GM10266 (cell line): ENCODE results near the gene KRT78.

Source experiments
- DNase-seq: peaks from one replicate; pipeline ENCODE4 v3.0.0; 2012; ENCODE audit errors: extremely low spot score
- TF ChIP-seq, protein P1 (sequence below): IDR thresholded peaks from 2 replicates; pipeline ENCODE4 v1.5.1; 2012; ENCODE audit warnings: mild to moderate bottlenecking, low read depth; ENCODE audit not compliant: control insufficient read depth, insufficient read depth; ENCODE audit errors: missing control alignments

The KRT78 gene

DNA sequence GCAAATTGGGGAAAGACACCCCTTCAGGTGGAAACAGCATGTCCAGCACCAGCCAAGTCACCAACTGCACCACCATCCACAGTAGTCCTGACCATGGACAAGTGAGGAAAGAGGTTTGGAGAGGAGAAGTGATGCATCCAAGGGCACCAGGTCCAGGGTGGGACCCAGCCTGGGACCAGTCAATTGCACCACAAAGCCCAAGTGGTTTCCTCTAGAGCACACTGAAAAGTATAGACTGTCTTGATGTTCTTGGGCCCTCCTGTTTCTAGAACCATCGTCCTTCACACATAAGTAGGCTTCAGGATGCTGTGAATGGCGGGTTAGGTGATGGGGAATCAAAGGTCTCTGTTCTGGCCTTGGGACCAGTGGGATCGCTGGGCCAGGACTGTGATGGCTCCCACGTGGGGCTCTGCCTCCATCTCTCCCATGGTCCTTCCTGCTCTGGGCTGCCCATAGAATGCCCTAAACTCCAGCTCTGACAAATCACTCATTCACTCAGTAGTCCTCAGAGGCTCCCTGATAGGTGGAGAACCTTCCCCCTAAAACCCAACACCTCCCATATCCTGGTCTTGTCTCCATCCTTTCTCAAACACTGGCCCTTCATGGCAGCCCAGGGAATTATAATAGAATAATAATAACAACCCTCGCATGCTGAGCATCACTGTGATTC, 23.9 kb downstream of the KRT78 start:
- DNase-seq, result no peak
- TF ChIP-seq, protein P1, sequence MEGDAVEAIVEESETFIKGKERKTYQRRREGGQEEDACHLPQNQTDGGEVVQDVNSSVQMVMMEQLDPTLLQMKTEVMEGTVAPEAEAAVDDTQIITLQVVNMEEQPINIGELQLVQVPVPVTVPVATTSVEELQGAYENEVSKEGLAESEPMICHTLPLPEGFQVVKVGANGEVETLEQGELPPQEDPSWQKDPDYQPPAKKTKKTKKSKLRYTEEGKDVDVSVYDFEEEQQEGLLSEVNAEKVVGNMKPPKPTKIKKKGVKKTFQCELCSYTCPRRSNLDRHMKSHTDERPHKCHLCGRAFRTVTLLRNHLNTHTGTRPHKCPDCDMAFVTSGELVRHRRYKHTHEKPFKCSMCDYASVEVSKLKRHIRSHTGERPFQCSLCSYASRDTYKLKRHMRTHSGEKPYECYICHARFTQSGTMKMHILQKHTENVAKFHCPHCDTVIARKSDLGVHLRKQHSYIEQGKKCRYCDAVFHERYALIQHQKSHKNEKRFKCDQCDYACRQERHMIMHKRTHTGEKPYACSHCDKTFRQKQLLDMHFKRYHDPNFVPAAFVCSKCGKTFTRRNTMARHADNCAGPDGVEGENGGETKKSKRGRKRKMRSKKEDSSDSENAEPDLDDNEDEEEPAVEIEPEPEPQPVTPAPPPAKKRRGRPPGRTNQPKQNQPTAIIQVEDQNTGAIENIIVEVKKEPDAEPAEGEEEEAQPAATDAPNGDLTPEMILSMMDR, result no peak

DNA sequence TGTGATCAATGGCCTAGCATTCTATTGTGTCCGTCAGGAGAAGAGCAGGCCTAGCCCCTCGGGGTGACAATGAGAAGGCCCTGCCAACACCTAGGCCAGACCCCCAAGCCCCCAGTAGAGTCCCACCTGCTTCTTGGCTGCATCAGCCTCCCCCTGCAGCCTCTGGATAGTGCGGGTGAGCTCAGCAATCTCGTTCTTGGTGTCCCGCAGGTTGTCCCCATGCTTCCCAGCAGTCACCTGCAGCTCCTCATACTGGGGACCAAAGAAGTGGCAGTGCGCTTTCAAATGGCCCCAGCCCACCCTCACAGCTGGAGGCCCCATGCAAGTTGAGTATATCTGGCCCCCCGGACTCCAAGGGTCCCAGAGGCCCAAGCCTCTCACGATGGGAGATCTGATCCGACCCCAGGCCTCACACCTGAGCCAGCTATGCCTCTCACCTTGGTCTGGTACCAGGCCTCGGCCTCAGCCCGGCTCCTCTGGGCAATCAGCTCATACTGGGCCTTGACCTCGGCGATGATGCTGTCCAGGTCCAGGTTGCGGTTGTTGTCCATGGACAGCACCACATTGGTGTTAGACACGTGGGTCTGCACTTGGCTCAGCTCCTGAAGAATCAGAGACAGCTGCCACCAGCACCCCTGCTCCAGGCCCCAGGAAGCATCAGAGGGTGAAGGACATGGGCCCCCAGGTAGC, 24.9 kb downstream of the KRT78 start:
- TF ChIP-seq, protein P1, result no peak
- no peak for DNase-seq

DNA sequence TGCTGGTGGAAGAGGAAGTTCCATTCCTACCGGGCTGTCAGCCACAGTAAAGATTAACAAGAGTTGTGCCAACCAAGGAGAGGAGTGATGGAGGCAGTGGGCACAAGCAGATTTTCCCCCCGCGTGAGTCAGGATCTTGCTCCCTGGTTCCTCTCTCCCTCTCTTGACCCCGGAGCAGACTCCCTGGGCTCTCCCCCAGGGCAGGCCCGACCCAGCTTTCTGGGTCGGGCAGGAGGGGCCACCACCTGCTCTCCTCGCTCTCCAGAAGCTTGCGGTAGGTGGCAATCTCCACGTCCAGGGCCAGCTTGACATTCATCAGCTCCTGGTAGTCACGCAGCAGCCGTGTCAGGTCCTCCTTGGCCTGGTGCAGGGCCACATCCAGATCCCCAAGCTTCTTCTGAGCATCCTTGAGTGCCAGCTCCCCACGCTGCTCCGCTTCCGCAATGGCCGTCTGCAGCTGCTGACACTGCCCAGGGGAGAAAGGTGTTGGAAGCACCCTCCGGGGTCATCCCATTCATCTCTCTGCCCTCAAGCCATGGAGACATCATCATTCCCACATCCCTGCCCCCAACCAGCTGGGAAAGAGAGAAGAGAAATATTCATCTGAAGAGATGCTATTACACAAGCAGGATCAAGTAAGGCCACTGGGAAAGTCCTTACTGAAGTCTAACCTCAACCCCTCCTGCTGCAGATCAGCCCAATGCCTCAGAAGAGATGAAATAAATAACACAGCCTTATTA, 25.9 kb downstream of the KRT78 start:
- TF ChIP-seq, protein P1, result no peak

DNA sequence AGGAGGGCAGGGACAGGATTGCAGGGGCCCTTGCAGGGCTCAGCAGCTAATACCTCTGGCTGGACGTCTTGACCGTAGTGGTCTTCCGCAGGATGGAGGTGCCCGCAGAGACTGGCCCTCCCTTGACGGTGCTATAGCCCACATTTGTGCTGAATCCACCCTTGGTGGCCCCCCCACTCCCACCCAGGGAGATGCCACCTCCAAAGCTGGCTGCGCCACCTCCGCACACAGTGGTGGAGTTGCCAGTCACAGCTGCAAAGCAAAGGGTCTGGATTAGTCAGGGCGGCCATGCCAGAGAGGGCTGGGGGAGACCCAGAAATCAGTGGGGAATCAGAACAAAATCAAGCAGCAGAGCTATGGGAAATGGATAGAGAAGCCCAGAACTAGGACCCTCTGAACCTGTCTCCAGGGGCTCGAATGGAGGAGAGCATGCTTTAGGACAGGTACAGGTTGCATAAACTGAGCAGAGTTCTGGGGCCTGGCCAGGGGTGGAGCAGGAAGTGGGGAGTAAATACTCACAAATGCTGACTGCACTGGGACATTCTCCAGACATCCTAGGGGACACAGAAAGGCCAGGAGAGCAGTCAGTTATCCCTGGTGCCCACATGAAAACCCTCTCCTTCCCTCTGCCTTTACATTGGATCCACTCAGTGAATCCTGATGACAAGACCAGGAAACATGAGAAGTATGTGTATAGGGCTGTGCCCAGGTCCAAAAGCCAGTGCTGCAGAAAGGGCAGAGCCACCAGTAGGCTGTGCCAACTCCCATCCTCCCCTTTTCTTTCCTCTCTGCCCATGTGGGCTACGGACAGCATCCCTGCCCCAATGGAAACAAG, 26.8 kb downstream of the KRT78 start:
- DNase-seq, result no peak
- TF ChIP-seq, protein P1, result no peak

More for the DNA sequence above, 25.9 kb downstream of the KRT78 start:
- no peak for DNase-seq

DNA sequence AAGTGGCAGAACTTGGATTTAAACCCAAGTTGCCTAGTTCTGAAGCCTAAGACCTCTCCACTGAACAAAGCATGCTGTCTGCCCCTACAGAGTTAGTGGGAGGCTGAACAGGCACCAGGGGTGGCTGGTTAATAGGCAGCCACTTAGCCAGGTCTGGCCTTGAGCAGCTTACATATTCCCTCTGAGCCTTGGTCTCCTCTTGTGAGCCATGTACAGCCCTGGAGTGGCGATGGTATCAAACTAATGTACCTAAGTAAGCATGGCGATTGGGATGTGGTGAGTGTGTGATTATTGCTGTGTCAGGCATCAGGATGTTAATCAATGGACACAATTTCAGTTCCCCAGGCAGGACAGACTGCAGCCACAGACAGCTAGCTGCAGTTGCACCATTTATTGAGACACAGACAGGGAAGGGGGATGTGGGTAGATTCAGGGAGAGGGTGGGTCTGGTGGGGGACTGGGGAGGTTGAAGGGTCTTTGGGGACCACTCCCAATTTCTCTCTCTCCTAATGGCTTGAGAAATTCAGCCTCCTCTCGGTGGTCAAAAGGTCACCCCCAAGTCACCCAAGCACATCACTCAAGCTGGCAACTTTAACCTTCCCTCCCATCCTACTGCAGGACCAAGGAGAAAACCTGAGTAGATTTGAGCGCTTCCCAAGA, 27.6 kb downstream of the KRT78 start:
- no peak for DNase-seq
- TF ChIP-seq, protein P1, result no peak

DNA sequence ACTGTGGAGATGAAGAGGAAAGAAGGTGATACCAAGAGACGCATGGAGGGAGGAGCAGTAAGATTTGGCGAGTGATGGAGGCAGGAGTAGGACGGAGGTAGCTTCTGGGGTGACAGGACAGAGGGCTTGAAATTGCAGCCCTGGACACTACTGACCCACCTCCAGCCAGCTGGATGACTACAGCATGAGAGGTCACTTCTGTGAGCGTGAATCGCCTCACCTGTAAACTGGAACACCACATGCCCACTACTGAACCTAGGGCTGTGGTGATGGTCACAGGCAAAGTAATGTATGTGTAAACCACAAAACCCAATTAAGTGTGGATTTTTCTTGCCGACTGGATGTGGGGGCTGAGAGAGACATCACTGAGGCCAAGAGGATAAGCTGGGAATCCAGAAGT, 28.3 kb downstream of the KRT78 start:
- no peak for DNase-seq

More for the DNA sequence above, 28.3 kb downstream of the KRT78 start:
- TF ChIP-seq, protein P1, result no peak
